SHP77 treated with DMSO at 0.1 percent for 48 hours (cell line): ENCODE results near the gene NPC1.
"Not testable (repeated sequence)": the region's sequence is repeated elsewhere in the genome, so short reads cannot be mapped to it uniquely, and the experiment has no call there.

ENCODE experiments used
- DNase-seq: peaks from one replicate; lab custom pipeline; 2025; lab: John Stamatoyannopoulos, UW

The NPC1 gene

DNA sequence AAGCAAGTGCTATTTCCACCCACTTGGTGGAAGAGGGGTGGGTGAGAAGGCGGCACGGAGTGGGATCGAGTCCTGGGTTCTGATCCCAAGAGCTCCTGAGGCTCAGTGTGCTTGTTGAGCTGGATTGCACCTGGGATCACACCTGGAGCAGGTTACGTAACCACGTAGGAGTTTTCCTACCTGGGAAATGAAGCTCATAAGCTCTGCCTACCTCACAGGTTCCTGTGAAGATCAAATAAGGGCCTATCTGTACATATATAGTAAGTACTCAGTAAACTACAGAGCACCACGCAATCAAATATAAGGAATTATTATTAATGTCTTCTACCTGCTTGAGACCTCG is 11.0 kb downstream of the NPC1 start:
- DNase-seq, result no peak

DNA sequence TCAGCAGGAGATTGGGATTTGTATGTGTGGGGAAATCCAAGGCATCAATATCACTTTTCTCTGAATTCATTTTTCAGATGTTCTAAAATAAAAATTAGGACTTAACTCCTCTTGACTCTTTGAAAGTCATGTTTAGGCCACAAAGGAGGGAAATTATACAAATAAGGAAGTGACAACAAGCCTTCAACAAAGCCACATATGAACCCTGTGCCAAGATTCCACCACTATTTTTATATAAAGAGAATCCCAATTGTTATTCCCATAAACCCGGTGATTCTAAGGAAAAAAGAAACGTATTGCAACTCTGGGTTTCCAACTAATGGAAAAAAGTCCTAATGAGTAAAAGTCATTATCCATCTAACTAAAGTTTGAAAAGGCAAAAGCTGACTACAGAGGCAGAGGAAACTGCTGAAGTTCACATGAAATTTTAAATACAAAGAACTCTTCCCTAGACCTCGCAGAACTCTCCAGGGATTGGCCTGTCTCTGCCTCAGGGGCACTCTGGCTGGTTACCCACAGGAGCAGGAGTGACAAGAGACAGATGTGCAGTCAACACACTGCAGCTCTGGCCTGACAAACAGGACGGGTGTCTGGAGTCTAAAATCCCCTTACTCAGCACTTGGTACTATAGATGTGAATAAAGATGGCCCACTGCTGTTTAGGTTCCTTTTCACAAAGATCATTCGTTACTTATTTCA is 11.5 kb downstream of the NPC1 start:
- no peak for DNase-seq

DNA sequence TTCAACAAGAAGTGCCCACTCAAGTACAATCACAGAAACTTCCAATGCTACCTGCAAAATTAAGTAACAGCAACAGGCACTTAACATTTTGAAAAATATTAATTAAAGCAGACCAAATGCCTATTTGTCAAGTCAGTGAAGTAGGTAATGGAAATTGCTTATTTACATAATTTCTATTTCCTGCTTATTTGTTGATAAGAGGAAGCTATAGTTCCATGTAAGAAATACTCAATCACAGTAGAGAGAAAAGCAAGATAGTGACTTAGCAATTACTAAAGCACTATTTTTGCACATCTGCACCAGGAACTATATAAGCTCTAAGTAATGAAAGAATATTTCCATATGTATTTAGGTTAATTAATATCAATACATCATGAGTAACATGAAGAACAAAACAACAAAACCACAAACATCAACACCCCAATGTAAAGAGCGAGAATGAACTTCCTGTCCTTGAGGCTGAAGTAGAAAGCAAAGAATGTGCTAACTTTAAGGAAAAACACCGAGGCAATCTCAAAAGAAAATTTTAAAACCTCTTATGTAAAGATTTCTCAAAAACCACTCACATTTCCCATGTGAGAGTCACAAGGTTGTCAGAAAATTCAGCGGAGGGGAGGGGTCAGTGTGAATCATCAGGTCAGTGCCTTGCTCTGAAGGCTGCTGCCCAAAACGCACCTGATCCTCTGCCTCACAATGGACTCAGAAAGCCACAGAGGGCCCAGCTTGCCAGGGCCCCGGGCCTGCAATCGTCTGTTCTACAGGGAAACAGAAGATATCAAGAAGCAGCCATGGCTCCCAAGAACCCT is 12.5 kb downstream of the NPC1 start:
- DNase-seq, result no peak

DNA sequence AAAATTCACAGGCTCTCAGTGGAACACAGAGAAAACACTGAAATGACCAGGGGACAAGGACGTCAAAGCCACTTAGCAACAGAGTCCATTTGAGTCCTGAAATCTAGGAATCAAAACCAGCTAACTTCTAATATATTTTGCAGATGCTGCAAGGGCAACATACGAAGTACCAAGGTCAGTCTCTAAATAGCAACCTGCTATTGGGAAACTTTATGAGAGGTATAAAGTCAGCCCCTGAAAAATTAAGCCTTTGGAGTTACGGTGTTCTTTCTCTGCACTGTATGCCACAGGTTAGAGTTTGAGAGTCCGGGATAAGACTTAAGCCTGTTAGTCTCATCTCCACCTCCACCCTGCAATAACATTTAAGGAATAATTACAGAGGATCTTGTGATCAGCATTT is 13.3 kb downstream of the NPC1 start:
- no peak for DNase-seq

DNA sequence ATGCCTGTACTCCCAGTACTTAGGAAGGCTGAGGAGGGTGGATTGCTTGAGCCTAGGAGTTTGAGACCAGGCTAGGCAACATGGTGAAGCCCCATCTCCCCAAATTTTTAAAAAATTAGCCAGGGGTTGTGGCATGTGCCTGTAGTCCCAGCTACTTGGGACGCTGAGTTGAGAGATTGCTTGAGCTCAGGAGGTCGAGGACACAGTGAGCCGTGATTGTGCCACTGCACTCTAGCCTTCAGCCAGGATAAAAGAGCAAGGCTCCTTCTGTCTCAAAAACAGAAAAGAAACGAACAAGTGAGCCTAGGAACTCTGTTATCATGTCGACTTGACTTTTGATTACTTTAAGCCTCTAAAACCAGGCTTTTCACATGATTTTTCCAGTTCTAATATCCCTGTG is 13.7 kb downstream of the NPC1 start:
- DNase-seq, result no peak

DNA sequence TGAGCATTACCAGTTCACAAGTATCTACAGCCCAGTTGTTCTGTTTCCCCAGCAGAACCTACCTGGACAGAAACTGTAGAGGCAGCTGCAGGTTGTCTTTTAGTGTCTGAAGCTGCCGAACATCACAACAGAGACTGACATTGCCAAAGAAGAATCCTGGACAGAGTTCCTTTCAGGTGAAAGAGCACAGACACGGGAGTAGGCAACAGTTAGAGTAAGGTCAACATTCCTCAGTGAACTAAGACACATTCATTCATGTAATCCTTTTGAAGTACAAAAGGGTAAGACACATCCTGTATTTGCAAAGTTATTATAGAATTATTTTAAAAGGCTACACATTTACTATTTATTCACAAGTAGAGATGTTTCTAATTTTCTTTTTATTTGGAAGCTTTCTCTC is 14.3 kb downstream of the NPC1 start:
- no peak for DNase-seq

DNA sequence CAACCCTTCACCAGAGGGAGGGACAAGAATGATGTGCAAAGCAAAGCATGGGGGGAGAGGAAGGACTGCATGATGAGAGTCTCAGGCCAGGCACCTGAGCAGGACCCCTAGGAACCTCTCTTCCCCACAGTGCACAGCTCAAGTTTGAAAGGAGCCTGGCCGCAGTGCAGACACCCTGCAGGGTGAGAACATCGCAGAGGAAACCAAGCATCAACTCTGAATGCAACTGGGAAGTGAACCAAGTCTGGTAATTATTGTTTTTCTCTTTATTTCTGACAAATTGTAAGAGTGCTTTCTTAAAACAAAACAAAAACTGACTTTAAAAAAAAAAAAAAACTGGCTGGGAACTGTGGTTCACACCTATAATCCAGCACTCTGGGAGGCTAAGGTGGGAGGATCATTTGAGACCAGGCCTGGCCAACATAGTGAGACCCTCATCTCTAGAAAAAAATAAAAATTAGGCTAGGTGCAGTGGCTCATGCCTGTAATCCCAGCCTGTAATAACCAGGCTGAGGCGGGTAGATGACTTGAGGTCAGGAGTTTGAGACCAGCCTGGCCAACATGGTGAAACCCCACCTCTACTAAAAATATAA is 15.3 kb downstream of the NPC1 start:
- no peak for DNase-seq

DNA sequence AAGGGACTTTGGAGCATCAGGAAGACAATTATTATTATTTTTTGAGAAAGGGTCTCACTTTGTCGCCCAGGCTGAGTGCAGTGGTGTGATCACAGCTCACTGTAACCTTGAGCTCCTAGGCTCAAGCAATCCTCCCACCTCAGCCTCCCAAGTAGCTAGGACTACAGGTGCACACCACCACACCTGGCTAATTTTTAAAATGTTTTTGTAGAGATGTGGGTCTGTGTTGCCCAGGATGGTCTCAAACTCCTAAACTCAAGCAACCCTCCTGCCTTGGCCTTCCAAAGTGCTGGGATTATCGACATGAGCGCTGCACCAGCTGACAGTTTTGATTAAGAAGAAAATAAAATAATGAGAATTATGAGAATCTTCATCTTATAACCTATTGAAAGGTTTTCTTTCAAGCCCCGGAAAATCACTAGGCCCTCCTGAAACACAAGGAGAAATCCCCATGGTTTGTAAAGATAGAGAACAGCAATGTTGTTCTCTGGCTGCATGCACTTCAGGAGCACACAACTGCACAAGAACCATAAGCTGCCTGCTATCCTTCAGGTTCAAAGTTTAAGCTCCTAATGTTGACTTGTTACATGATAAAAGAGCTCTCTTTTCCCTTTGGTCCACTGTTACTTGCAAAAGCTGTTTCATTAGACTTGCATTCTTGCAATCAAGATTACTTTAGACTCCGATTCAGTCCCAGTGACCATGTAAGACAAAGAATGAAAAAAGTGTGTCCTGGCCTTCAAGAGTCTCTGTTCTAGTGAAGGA is 16.8 kb downstream of the NPC1 start:
- no peak for DNase-seq

DNA sequence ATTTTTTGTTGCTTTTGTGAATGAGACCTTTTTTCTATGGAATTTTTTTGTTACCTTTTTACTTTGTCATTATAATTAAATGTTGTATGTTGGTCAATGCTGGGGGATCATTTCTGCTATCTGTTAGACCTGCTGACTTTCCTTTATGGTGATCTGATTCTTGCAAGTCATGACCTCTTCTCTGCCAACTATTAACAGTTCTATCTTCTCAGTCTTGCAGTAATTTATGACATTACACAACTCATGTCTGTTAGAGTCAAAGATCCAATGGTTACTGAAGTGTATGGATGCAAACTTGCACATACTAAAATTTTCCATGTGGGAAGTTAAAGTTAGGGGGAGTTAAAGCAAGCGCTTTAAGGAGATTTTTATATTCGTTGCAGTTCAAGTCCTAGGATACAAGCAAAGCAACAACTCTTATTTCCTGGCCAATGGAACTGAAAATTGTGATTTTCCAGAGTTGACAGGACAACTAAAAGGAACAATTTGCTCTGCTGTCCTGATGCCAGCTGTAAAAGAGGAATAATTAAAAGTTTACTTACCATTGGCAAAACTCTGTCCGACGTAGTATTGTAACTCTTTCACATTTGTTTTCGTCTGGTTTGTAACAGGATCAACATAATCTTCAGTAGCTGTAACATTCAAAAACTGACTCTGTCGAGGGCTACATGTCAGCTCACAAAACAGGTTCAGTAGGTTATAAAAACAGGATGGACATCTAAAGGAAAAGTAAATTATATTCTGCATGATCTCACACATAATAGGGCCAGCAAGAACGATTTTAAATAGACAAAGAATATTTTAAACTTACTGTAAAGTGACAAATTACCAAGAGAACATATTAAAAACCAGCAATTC is 17.8 kb downstream of the NPC1 start:
- no peak for DNase-seq

DNA sequence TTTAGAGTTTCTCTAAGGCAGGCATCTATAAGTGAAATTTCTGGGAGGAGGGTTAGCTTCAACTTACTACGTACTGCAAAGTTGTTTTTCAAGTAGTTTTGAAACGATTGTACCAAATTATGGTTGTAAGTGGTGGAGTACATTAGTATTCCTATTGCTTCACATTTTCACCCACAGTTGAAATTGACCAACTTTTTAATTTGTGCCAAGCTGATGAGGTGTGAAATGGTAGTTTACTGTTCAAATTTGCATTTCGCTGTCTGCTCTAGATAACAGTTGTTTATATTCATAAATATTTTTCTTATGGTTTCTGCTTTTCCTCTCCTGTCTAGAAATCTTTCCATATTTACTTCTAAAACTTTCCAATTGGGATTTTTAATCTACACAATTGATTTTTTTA is 18.6 kb downstream of the NPC1 start:
- DNase-seq, result no peak

DNA sequence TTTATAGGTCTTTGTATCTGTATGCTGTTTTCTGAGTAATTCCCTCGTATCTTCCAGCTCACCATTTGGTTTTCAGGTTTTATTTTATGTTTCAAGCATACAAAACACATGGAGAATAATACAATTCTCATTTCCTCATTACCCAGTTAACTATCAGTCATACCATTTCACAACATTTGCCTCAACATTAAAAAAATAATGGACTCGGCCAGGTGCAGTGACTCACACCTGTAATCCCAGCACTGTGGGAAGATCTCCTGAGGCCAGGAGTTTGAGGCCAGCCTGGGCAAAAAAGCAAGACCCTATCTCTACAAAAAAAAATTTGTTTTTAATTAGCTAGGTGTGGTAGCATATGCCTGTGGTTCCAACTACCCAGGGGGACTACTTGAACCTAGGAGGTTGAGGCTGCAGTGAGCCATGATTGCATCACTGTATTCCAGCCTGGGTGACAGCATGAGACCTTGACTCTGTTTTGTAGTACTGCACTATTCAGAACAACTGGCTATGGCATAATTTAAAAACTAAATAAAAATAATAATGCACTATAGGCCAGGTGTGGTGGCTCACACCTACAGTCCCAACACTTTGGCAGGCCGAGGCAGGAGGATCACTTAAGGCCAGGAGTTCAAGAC is 20.3 kb downstream of the NPC1 start:
- no peak for DNase-seq

DNA sequence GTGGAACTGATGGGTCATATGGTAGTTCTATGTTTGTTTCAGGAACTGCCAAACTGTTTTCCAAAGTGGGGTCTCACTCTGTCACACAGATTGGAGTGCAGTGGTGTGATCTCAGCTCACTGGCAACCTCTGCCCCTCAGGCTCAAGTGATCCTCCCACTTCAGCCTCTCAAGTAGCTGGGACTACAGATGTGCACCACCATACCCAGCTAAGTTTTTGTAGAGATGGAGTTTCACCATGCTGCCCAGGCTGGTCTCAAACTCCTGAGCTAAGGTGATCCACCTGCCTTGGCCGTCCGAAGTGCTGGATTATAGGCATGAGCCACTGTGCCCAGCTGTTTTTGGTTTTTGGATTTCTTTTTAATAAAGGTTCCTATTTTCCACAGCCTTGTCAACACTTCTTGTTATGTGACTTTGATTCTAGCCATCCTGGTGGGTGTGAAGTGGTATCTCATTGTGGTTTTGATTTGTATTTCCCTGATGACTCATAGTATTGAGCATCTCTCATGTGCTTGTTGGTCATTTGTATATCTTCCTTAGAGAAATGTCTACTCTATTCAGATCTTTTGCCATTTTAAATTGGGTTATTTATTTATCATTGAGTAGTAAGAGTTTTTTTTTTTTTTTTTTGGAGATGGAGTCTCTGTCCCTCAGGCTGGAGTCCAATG is 22.8 kb downstream of the NPC1 start:
- no peak for DNase-seq

DNA sequence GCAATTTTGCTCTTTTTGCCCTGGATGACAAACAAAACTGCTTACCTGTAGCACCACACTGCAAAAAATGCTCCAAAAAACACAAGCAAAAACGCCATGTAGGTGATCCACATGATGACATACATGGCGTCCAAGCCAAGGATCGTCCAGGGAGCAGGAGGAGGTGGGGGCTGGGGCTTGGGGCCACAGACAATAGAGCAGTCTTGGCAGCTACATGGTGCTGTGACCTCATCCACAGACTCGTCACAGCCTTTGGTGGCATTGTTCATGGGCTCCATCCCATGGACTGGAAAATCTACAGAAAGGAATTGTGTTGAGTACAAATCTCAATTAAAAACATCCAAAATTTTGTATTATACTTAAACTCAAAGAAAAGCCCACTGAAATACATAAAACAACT is 26.1 kb downstream of the NPC1 start:
- DNase-seq, result no peak

DNA sequence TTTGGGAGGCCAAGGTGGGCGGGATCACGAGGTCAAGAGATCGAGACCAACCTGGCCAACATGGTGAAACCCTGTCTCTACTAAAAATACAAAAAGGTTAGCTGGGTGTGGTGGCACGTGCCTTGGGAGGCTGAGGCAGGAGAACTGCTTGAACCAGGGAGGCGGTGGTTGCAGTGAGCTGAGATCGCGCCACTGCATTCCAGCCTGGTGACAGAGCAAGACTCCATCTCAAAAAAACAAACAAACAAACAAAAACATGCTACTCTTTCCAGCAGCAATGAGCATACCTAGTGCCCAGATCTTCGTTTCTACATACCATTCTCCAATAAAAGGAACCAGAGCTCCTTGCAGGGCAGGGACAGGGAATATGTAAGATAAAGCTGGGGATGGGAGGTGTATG is 28.8 kb downstream of the NPC1 start:
- DNase-seq, result not testable (repeated sequence)

DNA sequence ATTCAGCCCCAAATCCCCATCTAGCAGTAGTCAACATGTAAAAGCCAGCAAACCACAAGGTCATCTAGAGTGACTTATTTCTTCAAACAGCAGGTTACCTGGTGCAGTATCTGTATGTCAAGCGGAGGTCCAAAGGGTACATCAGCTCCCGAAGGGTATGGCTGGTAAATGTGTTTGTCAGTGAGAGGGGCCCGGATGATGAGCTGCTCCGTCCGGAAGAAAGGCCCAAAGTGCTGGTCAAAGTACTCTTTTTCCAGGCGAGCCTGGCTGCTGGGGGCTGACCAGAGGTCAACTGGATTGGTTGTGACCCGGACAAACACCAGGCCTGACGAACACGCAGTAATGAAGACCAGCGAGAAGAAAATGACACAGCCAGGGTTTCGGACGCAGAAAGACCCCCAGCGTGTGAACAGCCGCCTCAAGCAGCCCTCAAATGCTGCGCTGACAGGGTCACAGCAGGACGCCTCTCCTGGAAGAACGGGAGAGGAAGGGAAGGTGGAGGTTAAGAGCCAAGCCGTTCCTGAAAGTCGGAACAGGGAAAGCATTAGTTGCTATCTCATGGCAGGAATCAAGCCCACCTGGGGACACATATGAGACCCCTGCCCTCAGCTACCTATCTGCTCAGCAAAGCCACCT is 30.0 kb downstream of the NPC1 start:
- DNase-seq, result no peak

DNA sequence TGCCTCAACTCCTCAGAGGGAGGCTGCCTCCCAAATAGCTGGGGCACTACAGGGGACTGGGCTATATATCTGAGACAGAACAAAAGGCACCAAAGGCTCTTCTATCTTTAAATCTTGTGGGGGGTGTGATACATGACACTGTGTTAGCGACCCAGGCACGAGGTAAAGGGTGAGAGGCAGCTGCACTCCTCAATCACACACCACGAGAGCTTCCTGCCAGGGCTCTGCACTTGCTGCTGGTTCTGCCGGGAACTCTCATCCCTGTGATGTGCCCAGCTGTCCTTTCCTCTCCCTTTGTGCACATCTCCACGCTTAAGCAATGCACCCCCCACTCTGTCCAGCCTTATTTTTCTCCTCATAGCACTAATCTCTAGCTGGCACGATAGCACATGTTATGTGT is 32.4 kb downstream of the NPC1 start:
- no peak for DNase-seq

DNA sequence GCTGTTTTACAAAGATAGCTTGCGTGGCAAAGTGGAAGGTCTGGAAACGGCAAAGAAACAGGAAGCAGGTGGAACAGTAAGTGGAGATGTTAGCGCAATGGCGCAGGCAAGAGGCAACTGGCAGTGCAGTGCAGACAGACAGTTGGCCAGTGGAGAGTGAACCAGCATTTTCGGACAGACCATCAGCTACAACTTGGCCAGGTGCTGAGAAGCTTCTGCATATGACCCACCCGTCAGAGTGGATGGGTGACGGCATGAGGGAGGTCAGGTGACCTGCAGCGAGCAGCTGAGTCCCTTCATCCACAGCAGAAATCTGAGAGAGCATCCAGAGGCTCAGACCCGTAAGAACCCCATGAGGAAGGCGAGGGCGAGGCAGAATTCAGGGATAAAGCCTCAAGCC is 33.8 kb downstream of the NPC1 start:
- no peak for DNase-seq

DNA sequence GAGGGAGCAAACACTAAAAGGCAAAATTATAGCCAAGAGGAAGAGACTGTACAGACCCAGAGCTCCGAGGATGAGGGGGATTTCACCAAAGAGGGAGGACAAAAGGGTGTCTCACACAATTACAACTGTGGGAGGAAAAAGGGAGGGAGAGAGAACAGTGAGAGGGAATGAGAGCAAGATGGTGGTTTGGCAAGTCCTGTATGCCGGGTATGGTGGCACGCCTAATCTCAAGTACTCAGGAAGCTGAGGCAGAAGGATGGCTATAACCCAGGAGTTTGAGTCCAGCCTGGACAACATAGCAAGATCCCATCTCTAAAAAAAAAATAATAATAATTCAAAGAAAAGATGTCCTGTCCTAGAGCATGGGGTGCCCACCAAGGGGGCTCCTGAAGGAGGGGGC is 34.3 kb downstream of the NPC1 start:
- DNase-seq, result no peak

DNA sequence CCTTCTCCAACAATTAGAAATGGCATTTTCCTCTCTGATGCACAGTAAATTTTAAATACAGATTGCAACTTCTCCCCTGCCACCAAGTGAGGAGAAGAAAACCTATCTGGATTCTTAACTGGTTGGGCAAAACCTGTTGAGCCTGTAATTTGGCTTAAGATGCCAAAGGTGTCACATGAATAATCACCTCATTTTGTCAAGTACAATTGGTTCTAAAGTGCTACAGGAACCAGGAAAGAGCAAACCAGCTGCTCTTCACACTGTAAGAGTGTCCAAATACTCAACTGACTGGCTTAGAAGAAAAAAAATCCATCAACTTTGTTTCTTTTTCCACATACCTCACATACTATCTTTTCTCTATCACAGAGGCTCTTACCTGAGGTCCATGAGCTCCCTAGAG is 35.4 kb downstream of the NPC1 start:
- DNase-seq, result no peak

DNA sequence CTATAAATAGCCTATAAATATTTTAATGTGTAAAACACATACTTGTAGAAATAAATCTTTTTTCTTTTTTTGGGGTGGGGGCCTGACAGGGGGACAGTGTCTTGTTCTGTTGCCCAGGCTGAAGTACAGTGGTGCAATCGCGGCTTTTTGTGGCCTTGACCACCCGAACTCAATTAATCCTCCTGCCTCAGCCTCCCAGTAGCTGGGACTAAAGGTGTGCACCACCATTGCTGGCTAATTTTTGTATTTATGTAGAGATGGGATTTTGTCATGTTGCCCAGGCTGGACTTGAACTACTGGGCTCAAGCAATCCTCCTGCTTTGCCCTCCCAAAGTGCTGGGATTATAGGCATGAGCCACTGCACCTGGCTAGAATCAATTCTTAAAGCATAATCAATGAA is 37.6 kb downstream of the NPC1 start:
- DNase-seq, result no peak
